Mucosa of descending colon (tissue), 3 donors: ENCODE measurements around the gene RFX7. TPM values are rescaled to one million over a fixed set of nuclear protein-coding genes. Genes with fewer than 3 reads are reported as not detected.

ENCODE experiments used
- ATAC-seq: fragments of 200-7000 bp; cut with Tn5 transposase; one replicate; pipeline ENCODE4 v1.9.1; 2020; ENCODE audit warnings: mild to moderate bottlenecking, moderate library complexity
- DNase-seq, 3 donors: peaks; one replicate each; pipeline ENCODE4 v3.0.0-alpha.2; 2020
- H3K36me3 ChIP-seq: fragments of 200-600 bp; one replicate; pipeline ENCODE4 v1.8.0; 2021; ENCODE audit warnings: low read depth, mild to moderate bottlenecking
- H3K4me1 ChIP-seq: fragments of 200-600 bp; one replicate; pipeline ENCODE4 v1.8.0; 2021; ENCODE audit warnings: low read depth, mild to moderate bottlenecking
- H3K4me3 ChIP-seq: fragments of 200-600 bp; one replicate; pipeline ENCODE4 v1.8.0; 2021; ENCODE audit warnings: mild to moderate bottlenecking
- H3K9me3 ChIP-seq: fragments of 200-600 bp; one replicate; pipeline ENCODE4 v1.8.0; 2021; ENCODE audit warnings: mild to moderate bottlenecking
- intact Hi-C, 2 donors: fragments of 100-400 bp; cut with DNase I in 1 of 2; cut with micrococcal nuclease in 1 of 2; formaldehyde crosslinking; loops; one replicate each; pipeline versions ENCODE4 v1.11.0 to v1.11.1; 2022; cut with DNase I, micrococcal nuclease
- total RNA-seq, 3 donors: library from RNA; stranded (reverse); fragmentation: NEBNext Ultra II Directional in 2 of 3; extraction: Animal tissue kit (Norgen Biotek cat#: 25700) in 2 of 3; gene quantifications; one replicate each; pipeline versions ENCODE4 v1.2.1 to v1.2.4, GENCODE V29; 2021 to 2023
- TF ChIP-seq, protein P1 (sequence below): fragments of 200-600 bp; IDR thresholded peaks from one replicate; pipeline ENCODE4 v1.8.0; 2022; ENCODE audit warnings: antibody characterized with exemption, mild to moderate bottlenecking
- donor health status: DM: no; HTN: no; CAD: no; lungs with moderate emphysema.
- donor health status: DM: no; HTN: no; CAD: no.
- donor health status: DM: no; HTN: yes; CAD: no.

Gene RFX7
- total RNA-seq, 3 donors from 2014 or later, result 12.0 to 12.9 (median 12.1) TPM

DNA sequence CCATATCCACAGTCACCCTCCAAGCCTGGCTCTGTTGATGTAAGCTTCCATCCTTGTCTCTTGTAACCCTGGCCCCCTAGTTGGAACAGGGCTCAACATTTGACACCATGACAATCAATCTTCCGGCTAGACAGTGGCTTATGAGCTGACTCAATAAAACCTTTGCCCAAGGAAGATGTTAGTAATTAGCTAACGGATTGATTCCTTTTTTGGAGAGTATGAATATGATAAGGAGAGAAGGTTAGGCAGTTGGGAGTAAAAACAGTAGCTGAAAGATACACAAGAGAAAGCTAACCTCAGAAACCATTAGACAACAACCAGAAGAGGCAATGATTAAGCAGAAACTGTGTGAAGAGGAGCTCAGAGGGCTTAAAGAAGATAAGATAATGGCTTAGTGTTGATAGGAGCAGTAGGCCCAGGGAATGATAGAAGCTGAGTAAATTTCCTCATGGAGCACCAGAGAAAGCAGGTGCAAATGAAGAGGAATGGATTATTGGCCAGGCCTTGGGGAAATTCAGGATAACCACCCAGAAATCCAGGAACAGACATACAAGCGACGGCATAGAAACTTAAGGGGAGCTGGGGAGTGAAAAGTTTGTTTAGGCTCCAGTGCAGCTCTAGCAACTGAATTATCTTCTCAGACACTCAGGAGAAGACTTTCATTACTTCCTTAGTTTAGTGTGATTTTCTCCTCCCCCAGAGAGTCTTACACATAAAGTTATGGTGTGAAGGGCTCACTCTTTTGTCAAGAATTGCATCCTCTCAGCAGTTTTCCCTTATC, 7.8 kb upstream of the RFX7 start:
- TF ChIP-seq, protein P1, sequence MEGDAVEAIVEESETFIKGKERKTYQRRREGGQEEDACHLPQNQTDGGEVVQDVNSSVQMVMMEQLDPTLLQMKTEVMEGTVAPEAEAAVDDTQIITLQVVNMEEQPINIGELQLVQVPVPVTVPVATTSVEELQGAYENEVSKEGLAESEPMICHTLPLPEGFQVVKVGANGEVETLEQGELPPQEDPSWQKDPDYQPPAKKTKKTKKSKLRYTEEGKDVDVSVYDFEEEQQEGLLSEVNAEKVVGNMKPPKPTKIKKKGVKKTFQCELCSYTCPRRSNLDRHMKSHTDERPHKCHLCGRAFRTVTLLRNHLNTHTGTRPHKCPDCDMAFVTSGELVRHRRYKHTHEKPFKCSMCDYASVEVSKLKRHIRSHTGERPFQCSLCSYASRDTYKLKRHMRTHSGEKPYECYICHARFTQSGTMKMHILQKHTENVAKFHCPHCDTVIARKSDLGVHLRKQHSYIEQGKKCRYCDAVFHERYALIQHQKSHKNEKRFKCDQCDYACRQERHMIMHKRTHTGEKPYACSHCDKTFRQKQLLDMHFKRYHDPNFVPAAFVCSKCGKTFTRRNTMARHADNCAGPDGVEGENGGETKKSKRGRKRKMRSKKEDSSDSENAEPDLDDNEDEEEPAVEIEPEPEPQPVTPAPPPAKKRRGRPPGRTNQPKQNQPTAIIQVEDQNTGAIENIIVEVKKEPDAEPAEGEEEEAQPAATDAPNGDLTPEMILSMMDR, result no peak
- Histone ChIP-seq H3K9me3 (no peaks in the 10 kb centered on the region), H3K36me3 (no peaks in the 10 kb centered on the region), H3K4me3 (no peak overlapping the region), H3K4me1 (no peaks in the 10 kb centered on the region)
- intact Hi-C loops, result no loop called here
- no peak for DNase-seq
- no peak for ATAC-seq

DNA sequence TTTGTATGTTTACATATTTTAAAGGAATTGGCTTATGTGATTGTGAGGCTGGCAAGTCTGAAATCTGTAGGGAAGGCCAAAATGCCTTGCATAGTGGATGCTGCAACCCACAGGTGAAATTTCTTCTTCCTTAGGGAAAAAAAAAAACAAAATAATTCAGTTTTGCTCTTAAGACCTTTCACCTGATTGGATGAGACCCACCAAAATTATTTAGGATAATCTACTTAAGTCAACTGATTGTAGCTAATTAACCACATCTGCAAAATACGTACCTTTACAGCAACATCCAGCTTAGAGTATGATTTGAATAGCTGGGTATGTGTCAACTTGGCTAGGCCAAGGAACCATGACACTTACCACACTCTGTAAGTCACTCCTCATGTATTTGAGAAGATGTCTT, 6.9 kb upstream of the RFX7 start:
- ATAC-seq, result no peak
- intact Hi-C loops, result no loop called here
- Histone ChIP-seq H3K9me3 (no peaks in the 10 kb centered on the region), H3K4me3 (no peak overlapping the region), H3K36me3 (no peaks in the 10 kb centered on the region), H3K4me1 (no peaks in the 10 kb centered on the region)
- TF ChIP-seq, protein P1, result no peak
- no peak for DNase-seq

DNA sequence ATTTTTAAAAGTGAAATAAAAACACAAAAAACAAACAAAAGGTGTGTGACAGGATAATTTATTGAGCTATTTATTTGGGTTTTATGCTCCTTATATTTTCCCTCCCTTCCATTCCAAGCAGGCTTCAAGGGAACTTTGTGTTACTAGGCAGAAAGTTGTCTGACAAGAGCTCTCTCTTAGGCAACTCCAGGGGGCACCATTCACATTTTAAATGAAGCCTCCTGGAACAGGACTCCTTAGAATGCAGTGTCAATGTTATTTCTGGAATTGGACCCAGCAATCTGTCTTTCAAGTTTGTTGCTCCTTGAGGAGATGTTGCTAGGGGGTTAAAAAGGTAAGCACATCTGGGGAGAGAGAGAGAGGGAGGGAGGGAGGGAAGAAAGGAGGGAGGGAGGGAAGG, 5.4 kb upstream of the RFX7 start:
- H3K4me1 ChIP-seq, result peaks cover 10% of the 10 kb centered on the region
- ATAC-seq (peak; percentile 21), DNase-seq (peak in 1 of 3 donors; percentile 44)
- H3K9me3 ChIP-seq, result no peaks in the 10 kb centered on the region
- intact Hi-C loops, result loop anchor here in 1 of 2 donors (10.0 kb wide), 1 partner anchor 176 kb away; no protein-coding TSS in a partner anchor
- no peak overlapping the region for H3K4me3 ChIP-seq
- H3K36me3 ChIP-seq, result no peaks in the 10 kb centered on the region
- TF ChIP-seq, protein P1, result no peak

DNA sequence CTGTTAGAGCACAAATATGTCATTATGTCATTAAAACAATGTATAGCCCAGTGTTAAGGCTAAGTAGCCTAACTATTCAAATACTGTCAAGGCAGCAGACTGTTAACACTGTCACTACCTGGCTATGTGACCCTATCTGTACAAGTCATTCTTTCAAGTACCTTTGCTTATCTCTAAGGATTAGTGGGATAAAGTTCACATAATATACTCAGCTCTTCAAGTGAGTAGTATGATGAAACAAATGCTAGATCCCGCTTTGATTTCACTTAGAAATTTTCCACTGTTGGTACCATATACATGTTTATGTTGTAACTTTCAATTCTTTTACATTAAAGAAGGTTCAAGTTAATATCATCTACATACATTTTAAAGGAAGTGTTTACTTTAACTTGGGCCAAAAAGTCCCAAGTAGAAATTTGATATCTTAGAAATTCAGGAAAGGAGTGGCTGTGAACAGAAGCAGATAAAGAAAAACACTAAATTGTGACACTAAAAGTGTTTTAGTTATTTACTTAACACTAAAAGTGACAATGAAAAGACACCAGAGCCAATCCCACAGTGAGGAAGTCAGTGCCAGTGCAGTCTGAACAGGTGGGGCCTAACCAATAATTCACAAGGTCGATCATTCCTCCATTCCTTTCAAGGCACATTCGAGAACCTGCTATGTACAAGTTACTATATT, 4.8 kb upstream of the RFX7 start:
- no peak for ATAC-seq
- H3K36me3 ChIP-seq, result no peaks in the 10 kb centered on the region
- H3K9me3 ChIP-seq, result no peaks in the 10 kb centered on the region
- peak in 1 of 3 donors; percentile 19 for DNase-seq
- no peak overlapping the region for H3K4me3 ChIP-seq
- intact Hi-C loops, result loop anchor here in 1 of 2 donors (10.0 kb wide), 1 partner anchor 176 kb away; no protein-coding TSS in a partner anchor
- TF ChIP-seq, protein P1, result no peak
- peaks cover 10% of the 10 kb centered on the region for H3K4me1 ChIP-seq

DNA sequence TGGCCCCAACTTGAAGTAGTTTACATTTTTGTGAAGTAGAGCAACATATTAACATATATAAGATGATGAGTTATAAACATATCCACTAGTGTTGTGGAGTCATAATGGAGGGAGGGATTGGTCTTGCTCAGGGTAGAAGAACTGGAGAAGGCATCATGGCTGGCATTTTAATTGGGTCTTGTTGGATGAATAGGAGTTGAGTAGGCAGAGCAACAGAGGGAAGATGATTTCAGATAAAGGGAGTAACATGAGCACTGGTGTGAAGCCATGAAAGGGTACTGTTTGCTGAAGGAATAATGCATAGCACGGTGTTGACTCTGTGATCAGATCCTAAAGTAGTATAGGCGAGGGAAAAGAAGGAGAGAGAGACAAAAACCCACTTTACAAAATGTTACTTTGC, 3.6 kb upstream of the RFX7 start:
- H3K4me1 ChIP-seq, result peaks cover 10% of the 10 kb centered on the region
- DNase-seq, result no peak

More for the DNA sequence above, 3.6 kb upstream of the RFX7 start:
- Histone ChIP-seq H3K36me3 (no peaks in the 10 kb centered on the region), H3K4me3 (no peak overlapping the region), H3K9me3 (no peaks in the 10 kb centered on the region)
- TF ChIP-seq, protein P1, result no peak
- no peak for ATAC-seq
- intact Hi-C loops, result loop anchor here in 1 of 2 donors (10.0 kb wide), 1 partner anchor 178 kb away; no protein-coding TSS in a partner anchor
